ENCODE measurements around the gene DACH1. TPM values are rescaled to one million over a fixed set of nuclear protein-coding genes. Genes with fewer than 3 reads are reported as not detected.

The DACH1 gene
- total and polyA plus RNA-seq, 4 donors = 1.4 to 42.3 (median 3.7) TPM

DNA sequence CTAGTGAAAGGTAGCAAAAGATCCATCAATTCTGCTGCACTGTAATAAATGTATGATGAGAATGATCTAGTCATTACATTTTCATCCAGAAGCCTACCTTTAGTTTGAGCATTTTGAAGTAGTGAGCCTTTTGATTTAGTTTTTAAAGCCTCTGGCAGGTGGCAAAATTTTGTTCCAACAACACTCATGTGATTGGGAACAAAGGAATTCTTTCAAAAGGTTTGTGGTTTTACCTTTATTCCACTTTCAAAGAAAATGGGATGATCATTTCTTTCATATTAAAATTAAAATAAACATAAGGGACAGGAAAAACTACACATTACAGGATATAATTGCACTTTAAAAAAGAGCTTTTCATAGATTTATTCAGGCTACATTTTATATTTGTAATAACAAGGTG, 260.2 kb downstream of the DACH1 start:
- H3K4me1 ChIP-seq (ENCODE audit: control insufficient read depth in 5 of 5, insufficient read depth in 5 of 5, low read length in 5 of 5) = peaks cover 0 to 2% (median 0%) of the 10 kb centered on the region in 5 donors
- no peaks in the 10 kb centered on the region for H3K9me3 ChIP-seq (ENCODE audit: control insufficient read depth in 4 of 4, insufficient read depth in 3 of 4, low read length in 3 of 4)
- TF ChIP-seq, protein P1, sequence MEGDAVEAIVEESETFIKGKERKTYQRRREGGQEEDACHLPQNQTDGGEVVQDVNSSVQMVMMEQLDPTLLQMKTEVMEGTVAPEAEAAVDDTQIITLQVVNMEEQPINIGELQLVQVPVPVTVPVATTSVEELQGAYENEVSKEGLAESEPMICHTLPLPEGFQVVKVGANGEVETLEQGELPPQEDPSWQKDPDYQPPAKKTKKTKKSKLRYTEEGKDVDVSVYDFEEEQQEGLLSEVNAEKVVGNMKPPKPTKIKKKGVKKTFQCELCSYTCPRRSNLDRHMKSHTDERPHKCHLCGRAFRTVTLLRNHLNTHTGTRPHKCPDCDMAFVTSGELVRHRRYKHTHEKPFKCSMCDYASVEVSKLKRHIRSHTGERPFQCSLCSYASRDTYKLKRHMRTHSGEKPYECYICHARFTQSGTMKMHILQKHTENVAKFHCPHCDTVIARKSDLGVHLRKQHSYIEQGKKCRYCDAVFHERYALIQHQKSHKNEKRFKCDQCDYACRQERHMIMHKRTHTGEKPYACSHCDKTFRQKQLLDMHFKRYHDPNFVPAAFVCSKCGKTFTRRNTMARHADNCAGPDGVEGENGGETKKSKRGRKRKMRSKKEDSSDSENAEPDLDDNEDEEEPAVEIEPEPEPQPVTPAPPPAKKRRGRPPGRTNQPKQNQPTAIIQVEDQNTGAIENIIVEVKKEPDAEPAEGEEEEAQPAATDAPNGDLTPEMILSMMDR (IDR thresholded peaks at IDR 0.05; ENCODE audit: control extremely low read depth, extremely low read depth) = no peak
- no peak overlapping the region for H3K27ac ChIP-seq (ENCODE audit: low read depth in 1 of 2, low read length in 1 of 2)
- DNase-seq (no peak), ATAC-seq (ENCODE audit: insufficient read depth, low FRiP score) (no peak)
- no peak overlapping the region for H3K4me3 ChIP-seq
- no peak overlapping the region for H3K9ac ChIP-seq (ENCODE audit: insufficient read depth in 1 of 2, low read length in 2 of 2)
- no peaks in the 10 kb centered on the region for H3K27me3 ChIP-seq (ENCODE audit: control insufficient read depth in 3 of 3, insufficient read depth in 3 of 3, low read length in 2 of 3)
- H3K36me3 ChIP-seq (ENCODE audit: control insufficient read depth in 4 of 4, insufficient read depth in 4 of 4, low read length in 4 of 4) = no peaks in the 10 kb centered on the region

DNA sequence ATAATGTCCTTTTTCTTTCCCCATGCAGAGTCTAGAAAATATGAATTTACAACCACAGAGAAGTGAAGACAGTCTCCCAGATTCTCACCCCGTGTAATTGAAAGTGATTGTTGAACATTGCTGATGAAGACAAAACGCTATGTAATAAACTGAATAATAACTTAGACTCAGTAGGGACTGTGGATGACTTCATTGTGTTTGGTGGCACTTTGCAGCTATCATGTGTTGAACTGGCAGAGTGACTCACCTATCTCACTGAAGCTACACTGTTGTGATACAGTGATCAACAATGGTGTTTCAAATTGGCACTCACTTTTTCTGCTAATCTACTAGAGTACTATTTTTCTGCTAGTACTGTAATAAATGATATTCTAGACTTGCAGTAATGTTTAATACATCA, 261.3 kb downstream of the DACH1 start:
- Histone ChIP-seq H3K36me3 (ENCODE audit: control insufficient read depth in 4 of 4, insufficient read depth in 4 of 4, low read length in 4 of 4) (no peaks in the 10 kb centered on the region), H3K27ac (ENCODE audit: low read depth in 1 of 2, low read length in 1 of 2) (no peak overlapping the region), H3K27me3 (ENCODE audit: control insufficient read depth in 3 of 3, insufficient read depth in 3 of 3, low read length in 2 of 3) (no peaks in the 10 kb centered on the region), H3K9me3 (ENCODE audit: control insufficient read depth in 4 of 4, insufficient read depth in 3 of 4, low read length in 3 of 4) (no peaks in the 10 kb centered on the region), H3K4me1 (ENCODE audit: control insufficient read depth in 5 of 5, insufficient read depth in 5 of 5, low read length in 5 of 5) (peaks cover 0 to under 1% (median 0%) of the 10 kb centered on the region in 5 donors), H3K4me3 (no peak overlapping the region), H3K9ac (ENCODE audit: insufficient read depth in 1 of 2, low read length in 2 of 2) (no peak overlapping the region)
- no peak for DNase-seq
- TF ChIP-seq, protein P1 (IDR thresholded peaks at IDR 0.05; ENCODE audit: control extremely low read depth, extremely low read depth) = no peak
- 85 to 94% methylated on average over 2 of the region's 2 CpGs for WGBS, 2 donors
- no peak for ATAC-seq (ENCODE audit: insufficient read depth, low FRiP score)

- Histone ChIP-seq H3K36me3 (ENCODE audit: control insufficient read depth in 4 of 4, insufficient read depth in 4 of 4, low read length in 4 of 4) (no peaks in the 10 kb centered on the region), H3K27ac (ENCODE audit: low read depth in 1 of 2, low read length in 1 of 2) (no peak overlapping the region), H3K4me3 (no peak overlapping the region), H3K27me3 (ENCODE audit: control insufficient read depth in 3 of 3, insufficient read depth in 3 of 3, low read length in 2 of 3) (no peaks in the 10 kb centered on the region), H3K9me3 (ENCODE audit: control insufficient read depth in 4 of 4, insufficient read depth in 3 of 4, low read length in 3 of 4) (no peaks in the 10 kb centered on the region), H3K4me1 (ENCODE audit: control insufficient read depth in 5 of 5, insufficient read depth in 5 of 5, low read length in 5 of 5) (no peaks in the 10 kb centered on the region), H3K9ac (ENCODE audit: insufficient read depth in 1 of 2, low read length in 2 of 2) (no peak overlapping the region)
- DNase-seq = no peak
- TF ChIP-seq, protein P1 (IDR thresholded peaks at IDR 0.05; ENCODE audit: control extremely low read depth, extremely low read depth) = no peak
- WGBS, 2 donors = 93 to 98% methylated on average over 2 of the region's 2 CpGs
- ATAC-seq (ENCODE audit: insufficient read depth, low FRiP score) = no peak
Observed at GRCh38 chr13:71603255-71603654, 263.7 kb downstream of the DACH1 start.

GRCh38 chr13:71602344-71602743, 264.7 kb downstream of the DACH1 start:
- ATAC-seq (ENCODE audit: insufficient read depth, low FRiP score) (no peak), DNase-seq (no peak)
- Histone ChIP-seq H3K27me3 (ENCODE audit: control insufficient read depth in 3 of 3, insufficient read depth in 3 of 3, low read length in 2 of 3) (no peaks in the 10 kb centered on the region), H3K4me3 (no peak overlapping the region), H3K4me1 (ENCODE audit: control insufficient read depth in 5 of 5, insufficient read depth in 5 of 5, low read length in 5 of 5) (no peaks in the 10 kb centered on the region), H3K36me3 (ENCODE audit: control insufficient read depth in 4 of 4, insufficient read depth in 4 of 4, low read length in 4 of 4) (no peaks in the 10 kb centered on the region), H3K9me3 (ENCODE audit: control insufficient read depth in 4 of 4, insufficient read depth in 3 of 4, low read length in 3 of 4) (no peaks in the 10 kb centered on the region), H3K9ac (ENCODE audit: insufficient read depth in 1 of 2, low read length in 2 of 2) (no peak overlapping the region), H3K27ac (ENCODE audit: low read depth in 1 of 2, low read length in 1 of 2) (no peak overlapping the region)
- TF ChIP-seq, protein P1 (IDR thresholded peaks at IDR 0.05; ENCODE audit: control extremely low read depth, extremely low read depth) = no peak
- WGBS, 2 donors = 86 to 88% methylated on average over 3 of the region's 3 CpGs
